GM18868 (cell line): ENCODE data around the gene PDHB.

Experiments
- ATAC-seq: cut with Tn5 transposase; IDR thresholded peaks from one replicate; pipeline ENCODE4 v1.9.1; 2021; ENCODE audit warnings: mild to moderate bottlenecking, moderate library complexity; ENCODE audit not compliant: unreplicated experiment

The PDHB gene

GRCh38 chr3:58433400-58434167, at the start of gene PDHB:
PDHB (minus strand) TSS chr3:58433832; CDS start chr3:58433809, 23 bp downstream.
- ATAC-seq, result peak; percentile 94

GRCh38 chr3:58482917-58483636, 49.4 kb upstream of the PDHB start:
- ATAC-seq, result peak; percentile 67

GRCh38 chr3:58480309-58480708, 46.7 kb upstream of the PDHB start:
- ATAC-seq, result no peak

GRCh38 chr3:58478781-58479180, 45.1 kb upstream of the PDHB start:
- ATAC-seq, result no peak

GRCh38 chr3:58474967-58475578, 41.4 kb upstream of the PDHB start:
- no peak for ATAC-seq

GRCh38 chr3:58474348-58474911, 40.8 kb upstream of the PDHB start:
- ATAC-seq, result no peak

- no peak for ATAC-seq
These were observed 39.6 kb upstream of the PDHB start for GRCh38 chr3:58473275-58473674.

GRCh38 chr3:58471025-58471887, 37.6 kb upstream of the PDHB start:
- ATAC-seq, result peak; percentile 94

- no peak for ATAC-seq
These were observed 36.9 kb upstream of the PDHB start for GRCh38 chr3:58470363-58471024.

- ATAC-seq, result no peak
These were observed 35.5 kb upstream of the PDHB start for GRCh38 chr3:58469096-58469495.

- no peak for ATAC-seq
These were observed 33.4 kb upstream of the PDHB start for GRCh38 chr3:58466899-58467563.

- ATAC-seq, result no peak
These were observed 31.2 kb upstream of the PDHB start for GRCh38 chr3:58464866-58465265.

- no peak for ATAC-seq
These were observed 30.3 kb upstream of the PDHB start for GRCh38 chr3:58463942-58464271.

- peak; percentile 93 for ATAC-seq
These were observed 29.7 kb upstream of the PDHB start for GRCh38 chr3:58463181-58463941.

GRCh38 chr3:58462829-58463180, 29.2 kb upstream of the PDHB start:
- ATAC-seq, result no peak

GRCh38 chr3:58459160-58459559, 25.5 kb upstream of the PDHB start:
- ATAC-seq, result no peak

- no peak for ATAC-seq
These were observed 18.5 kb upstream of the PDHB start for GRCh38 chr3:58452176-58452575.

- ATAC-seq, result no peak
These were observed 8.2 kb upstream of the PDHB start for GRCh38 chr3:58441514-58442450.
